H1 (cell line): ENCODE data around the gene VAMP4. TPM values are rescaled to one million over a fixed set of nuclear protein-coding genes. Genes with fewer than 3 reads are reported as not detected.

Experiments
- POLR2AphosphoS5 ChIP-seq: IDR thresholded peaks from 2 replicates; pipeline ENCODE4 v1.6.1; 2011; ENCODE audit warnings: low read depth, low read length
- RBBP5 ChIP-seq: IDR thresholded peaks from 2 replicates; pipeline ENCODE4 v1.7.1; 2012; ENCODE audit warnings: low read depth, mild to moderate bottlenecking, inconsistent platforms, low read length, moderate library complexity, borderline replicate concordance
- TAF1 ChIP-seq: IDR thresholded peaks from 2 replicates; pipeline ENCODE4 v1.6.1; 2011; ENCODE audit warnings: mild to moderate bottlenecking, low read depth, low read length
- polyA plus RNA-seq, 7 experiments: library from polyadenylated mRNA; depleted of rRNA in 3 of 7; stranded (reverse) in 5 of 7; unstranded in 2 of 7; fragments of >200 nt in 5 of 7; fragments of 200-250 nt in 2 of 7; gene quantifications; 1 replicate in 5 of 7; 2 replicates in 1 of 7; 4 replicates in 1 of 7; pipeline versions ENCODE4 v1.2.1 to v1.2.3, GENCODE V29; 2011 to 2013; ENCODE audit warnings: missing spikeins in 2 of 7, mixed read lengths in 2 of 7
- total RNA-seq: library from RNA; stranded (reverse); fragmentation: NEBNext Ultra II Directional; extraction: Animal tissue kit (Norgen Biotek cat#: 25700); gene quantifications from 2 replicates; pipeline ENCODE4 v1.2.1, GENCODE V29; 2021

VAMP4 gene
- total and polyA plus RNA-seq, 2 of the 8 experiments (the other 6 are each of a cell fraction or from before 2014, with no cell fraction given) = 1.6 to 13.9 TPM

GRCh38 chr1:171674431-171675405 is 67.1 kb downstream of the VAMP4 start (continued):
- no peak for TF ChIP-seq TAF1
- no peak for TF ChIP-seq POLR2AphosphoS5
- no peak for TF ChIP-seq RBBP5
